Measurements from ENCODE around the gene ERGIC1. TPM values are rescaled to one million over a fixed set of nuclear protein-coding genes. Genes with fewer than 3 reads are reported as not detected.

Gene ERGIC1
- total RNA-seq, 1 donor from 2014 or later: 158 TPM

GRCh38 chr5:172936401-172936800 is 102.3 kb downstream of the ERGIC1 start:
- Mint-ChIP-seq H3K4me3 (ENCODE audit: low read depth) (no peak overlapping the region), H3K27me3 (no peaks in the 10 kb centered on the region), H3K4me1 (ENCODE audit: low read depth) (peaks cover under 1% of the 10 kb centered on the region), H3K27ac (no peak overlapping the region), H3K9me3 (ENCODE audit: low read depth) (no peaks in the 10 kb centered on the region), H3K36me3 (ENCODE audit: insufficient read depth) (peaks cover 25% of the 10 kb centered on the region)
- TF ChIP-seq, protein P1, sequence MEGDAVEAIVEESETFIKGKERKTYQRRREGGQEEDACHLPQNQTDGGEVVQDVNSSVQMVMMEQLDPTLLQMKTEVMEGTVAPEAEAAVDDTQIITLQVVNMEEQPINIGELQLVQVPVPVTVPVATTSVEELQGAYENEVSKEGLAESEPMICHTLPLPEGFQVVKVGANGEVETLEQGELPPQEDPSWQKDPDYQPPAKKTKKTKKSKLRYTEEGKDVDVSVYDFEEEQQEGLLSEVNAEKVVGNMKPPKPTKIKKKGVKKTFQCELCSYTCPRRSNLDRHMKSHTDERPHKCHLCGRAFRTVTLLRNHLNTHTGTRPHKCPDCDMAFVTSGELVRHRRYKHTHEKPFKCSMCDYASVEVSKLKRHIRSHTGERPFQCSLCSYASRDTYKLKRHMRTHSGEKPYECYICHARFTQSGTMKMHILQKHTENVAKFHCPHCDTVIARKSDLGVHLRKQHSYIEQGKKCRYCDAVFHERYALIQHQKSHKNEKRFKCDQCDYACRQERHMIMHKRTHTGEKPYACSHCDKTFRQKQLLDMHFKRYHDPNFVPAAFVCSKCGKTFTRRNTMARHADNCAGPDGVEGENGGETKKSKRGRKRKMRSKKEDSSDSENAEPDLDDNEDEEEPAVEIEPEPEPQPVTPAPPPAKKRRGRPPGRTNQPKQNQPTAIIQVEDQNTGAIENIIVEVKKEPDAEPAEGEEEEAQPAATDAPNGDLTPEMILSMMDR (IDR thresholded peaks at IDR 0.05; ENCODE audit: unreplicated experiment): no peak
- no peak for DNase-seq (ENCODE audit: low spot score, unreplicated experiment)

DNA sequence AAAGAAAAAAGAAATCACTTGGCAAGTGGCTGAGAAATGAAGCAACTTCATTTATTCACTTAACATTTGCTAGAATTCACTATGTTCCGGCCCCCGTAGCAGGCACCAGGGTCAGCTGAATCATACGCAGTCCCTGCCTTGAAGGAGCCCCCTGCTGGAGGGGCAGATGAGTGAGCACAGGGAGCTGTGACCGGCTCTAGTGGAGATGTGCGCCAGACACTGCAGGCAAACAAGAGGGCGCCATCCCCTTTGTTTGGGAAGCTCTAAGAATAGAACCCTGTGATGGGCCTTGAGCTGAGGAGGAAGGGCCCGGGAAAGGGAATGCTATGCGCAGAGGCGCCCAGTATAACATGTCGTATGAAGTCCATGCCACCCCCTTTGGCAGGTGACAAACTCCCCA is 105.0 kb downstream of the ERGIC1 start:
- no peaks in the 10 kb centered on the region for H3K27me3 Mint-ChIP-seq
- peaks cover 30% of the 10 kb centered on the region for H3K36me3 Mint-ChIP-seq (ENCODE audit: insufficient read depth)

GRCh38 chr5:172939611-172940267 is 105.7 kb downstream of the ERGIC1 start:
- peaks cover 2% of the 10 kb centered on the region for H3K4me1 Mint-ChIP-seq (ENCODE audit: low read depth)
- no peak overlapping the region for H3K27ac Mint-ChIP-seq
- no peak for DNase-seq (ENCODE audit: low spot score, unreplicated experiment)
- TF ChIP-seq, protein P1 (IDR thresholded peaks at IDR 0.05; ENCODE audit: unreplicated experiment): no peak
- H3K9me3 Mint-ChIP-seq (ENCODE audit: low read depth): no peaks in the 10 kb centered on the region
- H3K36me3 Mint-ChIP-seq (ENCODE audit: insufficient read depth): peaks cover 31% of the 10 kb centered on the region
- no peak overlapping the region for H3K4me3 Mint-ChIP-seq (ENCODE audit: low read depth)
- H3K27me3 Mint-ChIP-seq: no peaks in the 10 kb centered on the region

More for the DNA sequence above, 105.0 kb downstream of the ERGIC1 start:
- Mint-ChIP-seq H3K4me1 (ENCODE audit: low read depth) (peaks cover 2% of the 10 kb centered on the region), H3K9me3 (ENCODE audit: low read depth) (no peaks in the 10 kb centered on the region), H3K4me3 (ENCODE audit: low read depth) (no peak overlapping the region), H3K27ac (no peak overlapping the region)
- no peak for DNase-seq (ENCODE audit: low spot score, unreplicated experiment)
- TF ChIP-seq, protein P1 (IDR thresholded peaks at IDR 0.05; ENCODE audit: unreplicated experiment): peak; percentile 34

- Mint-ChIP-seq H3K4me3 (ENCODE audit: low read depth) (no peak overlapping the region), H3K27me3 (no peaks in the 10 kb centered on the region), H3K9me3 (ENCODE audit: low read depth) (no peaks in the 10 kb centered on the region), H3K27ac (peak overlapping the region; percentile 62), H3K36me3 (ENCODE audit: insufficient read depth) (peaks cover 38% of the 10 kb centered on the region), H3K4me1 (ENCODE audit: low read depth) (peaks cover 2% of the 10 kb centered on the region)
- no peak for DNase-seq (ENCODE audit: low spot score, unreplicated experiment)
- TF ChIP-seq, protein P1 (IDR thresholded peaks at IDR 0.05; ENCODE audit: unreplicated experiment): no peak
These were observed 106.4 kb downstream of the ERGIC1 start for GRCh38 chr5:172940268-172941066.

DNA sequence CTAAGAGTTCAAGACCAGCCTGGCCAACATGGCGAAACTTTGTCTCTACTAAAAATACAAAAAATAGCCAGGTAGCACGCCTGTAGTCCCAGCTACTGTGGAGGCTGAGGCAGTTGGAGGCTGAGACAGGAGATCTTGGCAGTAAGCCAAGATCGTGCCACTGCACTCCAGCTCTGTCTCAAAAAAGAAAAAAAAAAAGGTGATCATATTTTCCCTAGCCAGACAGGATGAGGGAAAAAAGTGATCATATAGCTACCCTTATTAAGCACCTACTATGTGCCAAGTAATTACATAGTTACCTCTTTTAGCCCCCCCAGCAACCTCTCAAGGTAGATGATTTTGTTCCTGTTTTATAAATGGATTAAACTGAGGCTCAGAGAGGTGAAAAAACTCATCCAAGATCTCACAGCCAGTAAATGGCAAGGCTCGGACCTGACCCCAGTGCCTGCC is 107.0 kb downstream of the ERGIC1 start:
- Mint-ChIP-seq H3K27ac (peak overlapping the region; percentile 40), H3K4me3 (ENCODE audit: low read depth) (no peak overlapping the region), H3K36me3 (ENCODE audit: insufficient read depth) (peaks cover 34% of the 10 kb centered on the region), H3K4me1 (ENCODE audit: low read depth) (peaks cover 2% of the 10 kb centered on the region), H3K9me3 (ENCODE audit: low read depth) (no peaks in the 10 kb centered on the region), H3K27me3 (no peaks in the 10 kb centered on the region)
- TF ChIP-seq, protein P1 (IDR thresholded peaks at IDR 0.05; ENCODE audit: unreplicated experiment): no peak
- DNase-seq (ENCODE audit: low spot score, unreplicated experiment): no peak
